HEK293 (cell line): ENCODE data around the gene RBPJL.

ENCODE experiments used
- CTCF ChIA-PET: fragments of 350-600 bp; formaldehyde crosslinking; extraction: SDS; loops from one replicate; lab custom pipeline; 2021; ENCODE audit warnings: antibody characterized with exemption; lab: Yijun Ruan, JAX
- POLR2A ChIA-PET: fragments of 300-600 bp; formaldehyde crosslinking; extraction: SDS; loops from one replicate; lab custom pipeline; 2020; ENCODE audit warnings: antibody characterized with exemption, inconsistent platforms; lab: Yijun Ruan, JAX
- H3K27ac ChIP-seq: fragments of 200-500 bp; sonication (Bioruptor generic); 2 replicates; pipeline ENCODE4 v1.5.1; 2014; ENCODE audit warnings: low read depth, low read length, control low read depth, inconsistent platforms; ENCODE audit errors: extremely low read depth
- H3K36me3 ChIP-seq, 2 experiments: fragments of 200-500 bp in 1 of 2; sonication (Bioruptor generic) in 1 of 2; 1 replicate in 1 of 2; 2 replicates in 1 of 2; pipeline ENCODE4 v1.5.1; 2014 to 2017; ENCODE audit warnings: inconsistent platforms in 2 of 2, low read length in 2 of 2; ENCODE audit not compliant: control insufficient read depth in 2 of 2, insufficient read depth in 1 of 2
- H3K4me1 ChIP-seq: fragments of 200-500 bp; sonication (Bioruptor generic); 2 replicates; pipeline ENCODE4 v1.5.1; 2014; ENCODE audit warnings: mild to moderate bottlenecking, low read length, inconsistent platforms; ENCODE audit not compliant: control insufficient read depth, insufficient read depth
- H3K4me3 ChIP-seq: 2 replicates; pipeline ENCODE4 v1.5.1; 2011; ENCODE audit warnings: low read depth, mild to moderate bottlenecking, control low read depth, low read length, moderate library complexity
- H3K9me3 ChIP-seq: fragments of 200-500 bp; sonication (Bioruptor generic); 2 replicates; pipeline ENCODE4 v1.5.1; 2014; ENCODE audit warnings: low read depth, low read length, inconsistent platforms; ENCODE audit not compliant: control insufficient read depth, insufficient read depth
- BCL6B ChIP-seq: fragments of 450-650 bp; formaldehyde crosslinking; IDR thresholded peaks from 2 replicates; pipeline ENCODE4 v1.5.1; 2017; ENCODE audit warnings: missing biosample characterization, missing genetic modification characterization
- EGR2 ChIP-seq: fragments of 450-650 bp; formaldehyde crosslinking; IDR thresholded peaks from 2 replicates; pipeline ENCODE4 v1.5.1; 2016; ENCODE audit warnings: low read depth, missing biosample characterization, missing genetic modification characterization
- GLIS1 ChIP-seq: fragments of 450-650 bp; formaldehyde crosslinking; IDR thresholded peaks from 2 replicates; pipeline ENCODE4 v1.5.1; 2016; ENCODE audit warnings: missing biosample characterization, missing genetic modification characterization
- MZF1 ChIP-seq: fragments of 450-650 bp; formaldehyde crosslinking; IDR thresholded peaks from 2 replicates; pipeline ENCODE4 v1.5.1; 2017; ENCODE audit warnings: missing biosample characterization, missing genetic modification characterization, borderline replicate concordance
- PATZ1 ChIP-seq: fragments of 450-650 bp; formaldehyde crosslinking; IDR thresholded peaks from 2 replicates; pipeline ENCODE4 v1.5.1; 2016; ENCODE audit warnings: missing biosample characterization, missing genetic modification characterization
- PRDM1 ChIP-seq: fragments of 450-650 bp; formaldehyde crosslinking; IDR thresholded peaks from 2 replicates; pipeline ENCODE4; 2016; ENCODE audit warnings: missing biosample characterization, missing genetic modification characterization
- SETDB1 ChIP-seq: IDR thresholded peaks from one replicate; pipeline ENCODE4 v1.6.1; 2017; ENCODE audit warnings: mild to moderate bottlenecking, low read length, moderate library complexity, mixed read lengths; ENCODE audit not compliant: insufficient read length
- ZBTB17 ChIP-seq: fragments of 450-650 bp; formaldehyde crosslinking; IDR thresholded peaks from 2 replicates; pipeline ENCODE4 v1.5.1; 2016; ENCODE audit warnings: missing biosample characterization, missing genetic modification characterization
- ZBTB8A ChIP-seq: fragments of 450-650 bp; formaldehyde crosslinking; IDR thresholded peaks from 2 replicates; pipeline ENCODE4 v1.5.1; 2016; ENCODE audit warnings: missing biosample characterization, missing genetic modification characterization
- ZNF140 ChIP-seq: fragments of 450-650 bp; formaldehyde crosslinking; IDR thresholded peaks from 2 replicates; pipeline ENCODE4 v1.5.1; 2016; ENCODE audit warnings: missing biosample characterization, missing genetic modification characterization
- ZNF2 ChIP-seq: fragments of 450-650 bp; formaldehyde crosslinking; IDR thresholded peaks from 2 replicates; pipeline ENCODE4 v1.5.1; 2016; ENCODE audit warnings: missing biosample characterization, missing genetic modification characterization
- ZNF239 ChIP-seq: fragments of 450-650 bp; formaldehyde crosslinking; IDR thresholded peaks from 2 replicates; pipeline ENCODE4 v1.5.1; 2016; ENCODE audit warnings: missing biosample characterization, missing genetic modification characterization
- ZNF292 ChIP-seq: fragments of 450-650 bp; formaldehyde crosslinking; IDR thresholded peaks from 2 replicates; pipeline ENCODE4 v1.5.1; 2016; ENCODE audit warnings: low read depth, missing biosample characterization, missing genetic modification characterization, borderline replicate concordance
- ZNF335 ChIP-seq: fragments of 450-650 bp; formaldehyde crosslinking; conservative IDR thresholded peaks from 2 replicates; pipeline ENCODE4 v1.5.1; 2016; ENCODE audit warnings: missing biosample characterization, missing genetic modification characterization
- ZNF354C ChIP-seq: fragments of 450-650 bp; formaldehyde crosslinking; IDR thresholded peaks from 2 replicates; pipeline ENCODE4 v1.5.1; 2016; ENCODE audit warnings: missing biosample characterization, missing genetic modification characterization, low read depth, borderline replicate concordance
- ZNF426 ChIP-seq: fragments of 450-650 bp; formaldehyde crosslinking; IDR thresholded peaks from 2 replicates; pipeline ENCODE4 v1.5.1; 2017; ENCODE audit warnings: missing biosample characterization, missing genetic modification characterization, mild to moderate bottlenecking, inconsistent platforms, moderate library complexity
- ZNF501 ChIP-seq: fragments of 450-650 bp; formaldehyde crosslinking; IDR thresholded peaks from 2 replicates; pipeline ENCODE4 v1.5.1; 2016; ENCODE audit warnings: missing biosample characterization, missing genetic modification characterization
- ZNF561 ChIP-seq: fragments of 450-650 bp; IDR thresholded peaks from 2 replicates; pipeline ENCODE4 v1.5.1; 2018; ENCODE audit warnings: missing biosample characterization, missing genetic modification characterization, borderline replicate concordance
- ZNF664 ChIP-seq: fragments of 450-650 bp; formaldehyde crosslinking; IDR thresholded peaks from 2 replicates; pipeline ENCODE4 v1.5.1; 2016; ENCODE audit warnings: missing biosample characterization, missing genetic modification characterization
- ZNF776 ChIP-seq: fragments of 450-650 bp; formaldehyde crosslinking; IDR thresholded peaks from 2 replicates; pipeline ENCODE4 v1.5.0; 2017; ENCODE audit warnings: missing biosample characterization, missing genetic modification characterization, borderline replicate concordance
- ZNF791 ChIP-seq: fragments of 450-650 bp; formaldehyde crosslinking; IDR thresholded peaks from 2 replicates; pipeline ENCODE4 v1.5.1; 2016; ENCODE audit warnings: missing biosample characterization, missing genetic modification characterization
- ZSCAN30 ChIP-seq: fragments of 450-650 bp; IDR thresholded peaks from 2 replicates; pipeline ENCODE4 v1.5.1; 2018; ENCODE audit warnings: missing biosample characterization, mild to moderate bottlenecking, missing genetic modification characterization, moderate library complexity
- TF ChIP-seq, protein P1 (sequence below): fragments of 450-650 bp; formaldehyde crosslinking; IDR thresholded peaks from 2 replicates; pipeline ENCODE4 v1.5.1; 2016; ENCODE audit warnings: missing biosample characterization, missing genetic modification characterization

Gene RBPJL

DNA sequence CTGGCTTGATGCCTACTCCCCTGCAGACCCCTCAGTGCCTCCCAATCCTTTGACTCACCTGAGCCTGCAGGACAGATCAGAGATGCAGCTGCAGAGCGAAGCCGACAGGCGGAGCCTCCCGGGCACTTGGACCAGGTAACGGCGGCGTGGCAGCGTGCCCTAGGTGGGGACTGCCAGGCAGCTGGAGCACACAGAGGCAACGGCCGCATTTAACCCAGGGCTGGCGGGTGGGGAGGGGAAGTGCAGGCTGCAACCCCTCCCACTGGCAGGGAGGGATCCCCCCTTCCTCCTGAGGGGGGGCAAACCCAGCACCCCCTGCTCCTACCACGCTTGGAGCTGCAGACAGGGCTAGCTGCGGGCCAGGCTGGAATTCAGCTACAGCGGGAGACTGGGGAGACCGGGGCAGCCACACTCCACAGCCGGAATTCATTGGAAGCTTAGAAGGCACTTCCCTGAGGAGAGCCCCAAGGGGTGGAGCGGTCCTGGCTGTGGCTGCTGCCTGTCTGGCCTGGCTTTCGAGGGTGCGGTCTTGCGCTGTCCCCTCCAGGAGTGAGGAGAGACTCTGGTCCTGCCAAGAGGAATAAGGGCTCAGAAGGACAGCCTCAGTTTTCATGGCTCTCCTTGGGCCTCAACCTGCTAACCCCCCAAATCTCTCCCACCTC is 1.6 kb downstream of the RBPJL start, which contains the start of gene MATN4:
MATN4 (minus strand) TSS at position 183 of the 662 bp plus-strand sequence. CDS start 2,717 bp downstream, outside the sequence.
- Histone ChIP-seq H3K4me3 (no peak within 1 kb of the TSS), H3K9me3 (no peaks in the 10 kb centered on the region), H3K4me1 (no peaks in the 10 kb centered on the region), H3K36me3 (no peaks in the 10 kb centered on the region), H3K27ac (no peak within 1 kb of the TSS)
- TF ChIP-seq ZNF501, result no peak
- TF ChIP-seq, protein P1, sequence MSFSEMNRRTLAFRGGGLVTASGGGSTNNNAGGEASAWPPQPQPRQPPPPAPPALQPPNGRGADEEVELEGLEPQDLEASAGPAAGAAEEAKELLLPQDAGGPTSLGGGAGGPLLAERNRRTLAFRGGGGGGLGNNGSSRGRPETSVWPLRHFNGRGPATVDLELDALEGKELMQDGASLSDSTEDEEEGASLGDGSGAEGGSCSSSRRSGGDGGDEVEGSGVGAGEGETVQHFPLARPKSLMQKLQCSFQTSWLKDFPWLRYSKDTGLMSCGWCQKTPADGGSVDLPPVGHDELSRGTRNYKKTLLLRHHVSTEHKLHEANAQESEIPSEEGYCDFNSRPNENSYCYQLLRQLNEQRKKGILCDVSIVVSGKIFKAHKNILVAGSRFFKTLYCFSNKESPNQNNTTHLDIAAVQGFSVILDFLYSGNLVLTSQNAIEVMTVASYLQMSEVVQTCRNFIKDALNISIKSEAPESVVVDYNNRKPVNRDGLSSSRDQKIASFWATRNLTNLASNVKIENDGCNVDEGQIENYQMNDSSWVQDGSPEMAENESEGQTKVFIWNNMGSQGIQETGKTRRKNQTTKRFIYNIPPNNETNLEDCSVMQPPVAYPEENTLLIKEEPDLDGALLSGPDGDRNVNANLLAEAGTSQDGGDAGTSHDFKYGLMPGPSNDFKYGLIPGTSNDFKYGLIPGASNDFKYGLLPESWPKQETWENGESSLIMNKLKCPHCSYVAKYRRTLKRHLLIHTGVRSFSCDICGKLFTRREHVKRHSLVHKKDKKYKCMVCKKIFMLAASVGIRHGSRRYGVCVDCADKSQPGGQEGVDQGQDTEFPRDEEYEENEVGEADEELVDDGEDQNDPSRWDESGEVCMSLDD (tag by site-specific recombination), result no peak
- no peak for TF ChIP-seq MZF1 (tag by site-specific recombination)
- no peak for TF ChIP-seq ZNF561
- TF ChIP-seq ZNF239 (tag by site-specific recombination), result no peak
- no peak for TF ChIP-seq ZSCAN30
- no peak for TF ChIP-seq PRDM1 (tag by site-specific recombination)
- no peak for TF ChIP-seq ZNF664 (tag by site-specific recombination)
- POLR2A ChIA-PET, result no interaction called here
- CTCF ChIA-PET, result no interaction called here

DNA sequence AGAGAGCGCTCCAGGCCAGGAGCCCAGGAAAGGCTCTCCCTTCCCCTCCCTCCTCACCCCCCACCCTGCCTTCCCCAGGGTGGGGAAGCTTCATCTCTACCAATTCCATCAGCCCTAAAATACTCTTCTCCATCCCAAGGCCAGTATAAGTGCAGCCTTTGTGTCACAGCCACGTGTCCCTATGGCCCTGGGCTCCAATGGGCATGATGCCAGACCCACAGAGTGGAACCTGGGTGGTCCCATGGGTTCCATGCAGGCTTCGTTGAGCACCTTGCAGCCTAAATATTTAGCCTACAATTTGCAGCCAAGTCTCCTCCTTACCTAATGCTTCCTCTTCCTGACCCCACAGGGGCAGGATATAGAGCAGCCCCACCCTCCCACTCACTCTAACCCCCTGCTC is 2.4 kb downstream of the RBPJL start:
- TF ChIP-seq GLIS1 (tag by site-specific recombination), result peak; percentile 29; the same call in 1 of the 2 replicates
- no peak for TF ChIP-seq ZNF426 (tag by site-specific recombination)
- H3K36me3 ChIP-seq, result no peaks in the 10 kb centered on the region
- no peak overlapping the region for H3K4me3 ChIP-seq
- ChIA-PET POLR2A (no interaction called here), CTCF (interaction anchor here (1.3 to 1.6 kb wide), 2 partner anchors 15 to 128 kb away, joined by 4 to 6 read pairs; no protein-coding TSS in a partner anchor)
- no peak overlapping the region for H3K27ac ChIP-seq
- H3K4me1 ChIP-seq, result no peaks in the 10 kb centered on the region
- no peaks in the 10 kb centered on the region for H3K9me3 ChIP-seq

GRCh38 chr20:45311589-45312211 is 5.1 kb downstream of the RBPJL start:
- Histone ChIP-seq H3K4me1 (no peaks in the 10 kb centered on the region), H3K36me3 (no peaks in the 10 kb centered on the region), H3K27ac (no peak overlapping the region), H3K9me3 (no peaks in the 10 kb centered on the region), H3K4me3 (no peak overlapping the region)
- ChIA-PET CTCF (interaction anchor here (0.5 to 1.8 kb wide), 15 partner anchors 10 to 300 kb away, joined by 3 to 9 read pairs (median 4); no protein-coding TSS in a partner anchor), POLR2A (interaction anchor here (0.9 kb wide), 1 partner anchor 35 kb away, joined by 4 read pairs; no protein-coding TSS in a partner anchor)
- TF ChIP-seq ZNF335 (tag by site-specific recombination) (0 out of 2 replicates have a peak, but pooled peaks have one; percentile 12), ZNF140 (tag by site-specific recombination) (no peak), ZNF791 (no peak), PATZ1 (tag by site-specific recombination) (no peak), ZBTB8A (peak; percentile 83), SETDB1 (no peak), ZBTB17 (tag by site-specific recombination) (0 out of 2 replicates have a peak, but pooled peaks have one; percentile 26), ZNF292 (tag by site-specific recombination) (no peak), BCL6B (tag by site-specific recombination) (no peak), ZNF2 (tag by site-specific recombination) (peak; percentile 33; the same call in 1 of the 2 replicates), ZNF776 (tag by site-specific recombination) (no peak), EGR2 (tag by site-specific recombination) (no peak), ZNF354C (no peak)
